HEK293 (cell line): ENCODE measurements around the gene GAS7.

Experiments used
- CTCF ChIA-PET: fragments of 350-600 bp; formaldehyde crosslinking; extraction: SDS; loops from one replicate; lab custom pipeline; 2021; ENCODE audit warnings: antibody characterized with exemption; lab: Yijun Ruan, JAX
- POLR2A ChIA-PET: fragments of 300-600 bp; formaldehyde crosslinking; extraction: SDS; loops from one replicate; lab custom pipeline; 2020; ENCODE audit warnings: antibody characterized with exemption, inconsistent platforms; lab: Yijun Ruan, JAX
- H3K27ac ChIP-seq: fragments of 200-500 bp; sonication (Bioruptor generic); 2 replicates; pipeline ENCODE4 v1.5.1; 2014; ENCODE audit warnings: low read depth, low read length, control low read depth, inconsistent platforms; ENCODE audit errors: extremely low read depth
- H3K36me3 ChIP-seq, 2 experiments: fragments of 200-500 bp in 1 of 2; sonication (Bioruptor generic) in 1 of 2; 1 replicate in 1 of 2; 2 replicates in 1 of 2; pipeline ENCODE4 v1.5.1; 2014 to 2017; ENCODE audit warnings: inconsistent platforms in 2 of 2, low read length in 2 of 2; ENCODE audit not compliant: control insufficient read depth in 2 of 2, insufficient read depth in 1 of 2
- H3K4me1 ChIP-seq: fragments of 200-500 bp; sonication (Bioruptor generic); 2 replicates; pipeline ENCODE4 v1.5.1; 2014; ENCODE audit warnings: mild to moderate bottlenecking, low read length, inconsistent platforms; ENCODE audit not compliant: control insufficient read depth, insufficient read depth
- H3K4me3 ChIP-seq: 2 replicates; pipeline ENCODE4 v1.5.1; 2011; ENCODE audit warnings: low read depth, mild to moderate bottlenecking, control low read depth, low read length, moderate library complexity
- H3K9me3 ChIP-seq: fragments of 200-500 bp; sonication (Bioruptor generic); 2 replicates; pipeline ENCODE4 v1.5.1; 2014; ENCODE audit warnings: low read depth, low read length, inconsistent platforms; ENCODE audit not compliant: control insufficient read depth, insufficient read depth
- FEZF1 ChIP-seq: fragments of 450-650 bp; formaldehyde crosslinking; IDR thresholded peaks from 2 replicates; pipeline ENCODE4 v1.5.1; 2016; ENCODE audit warnings: missing biosample characterization, missing genetic modification characterization
- GLI4 ChIP-seq: fragments of 450-650 bp; formaldehyde crosslinking; IDR thresholded peaks from 2 replicates; pipeline ENCODE4 v1.5.1; 2016; ENCODE audit warnings: missing biosample characterization, missing genetic modification characterization
- KLF10 ChIP-seq: fragments of 450-650 bp; IDR thresholded peaks from 2 replicates; pipeline ENCODE4 v1.5.1; 2018; ENCODE audit warnings: missing biosample characterization, mild to moderate bottlenecking, missing genetic modification characterization
- MYNN ChIP-seq: fragments of 450-650 bp; formaldehyde crosslinking; IDR thresholded peaks from 2 replicates; pipeline ENCODE4 v1.5.1; 2016; ENCODE audit warnings: missing biosample characterization, missing genetic modification characterization, borderline replicate concordance
- OSR2 ChIP-seq: fragments of 450-650 bp; formaldehyde crosslinking; IDR thresholded peaks from 2 replicates; pipeline ENCODE4 v1.5.1; 2016; ENCODE audit warnings: missing biosample characterization, missing genetic modification characterization
- ZBTB17 ChIP-seq: fragments of 450-650 bp; formaldehyde crosslinking; IDR thresholded peaks from 2 replicates; pipeline ENCODE4 v1.5.1; 2016; ENCODE audit warnings: missing biosample characterization, missing genetic modification characterization
- ZBTB48 ChIP-seq: fragments of 450-650 bp; formaldehyde crosslinking; IDR thresholded peaks from 2 replicates; pipeline ENCODE4 v1.5.1; 2016; ENCODE audit warnings: missing biosample characterization, missing genetic modification characterization
- ZFP41 ChIP-seq: fragments of 450-650 bp; formaldehyde crosslinking; IDR thresholded peaks from 2 replicates; pipeline ENCODE4 v1.5.1; 2016; ENCODE audit warnings: missing biosample characterization, missing genetic modification characterization, borderline replicate concordance
- ZNF140 ChIP-seq: fragments of 450-650 bp; formaldehyde crosslinking; IDR thresholded peaks from 2 replicates; pipeline ENCODE4 v1.5.1; 2016; ENCODE audit warnings: missing biosample characterization, missing genetic modification characterization
- ZNF155 ChIP-seq: fragments of 450-650 bp; formaldehyde crosslinking; IDR thresholded peaks from 2 replicates; pipeline ENCODE4 v1.5.1; 2016; ENCODE audit warnings: missing biosample characterization, missing genetic modification characterization
- ZNF169 ChIP-seq: fragments of 450-650 bp; formaldehyde crosslinking; IDR thresholded peaks from 2 replicates; pipeline ENCODE4 v1.5.1; 2016; ENCODE audit warnings: missing biosample characterization, missing genetic modification characterization
- ZNF184 ChIP-seq: fragments of 450-650 bp; IDR thresholded peaks from 2 replicates; pipeline ENCODE4 v1.5.1; 2018; ENCODE audit warnings: missing biosample characterization, mild to moderate bottlenecking, missing genetic modification characterization
- ZNF23 ChIP-seq: fragments of 450-650 bp; formaldehyde crosslinking; IDR thresholded peaks from 2 replicates; pipeline ENCODE4 v1.5.1; 2016; ENCODE audit warnings: missing biosample characterization, missing genetic modification characterization, borderline replicate concordance
- ZNF302 ChIP-seq: fragments of 450-650 bp; formaldehyde crosslinking; IDR thresholded peaks from 2 replicates; pipeline ENCODE4 v1.5.1; 2016; ENCODE audit warnings: missing biosample characterization, missing genetic modification characterization, low read depth
- ZNF324 ChIP-seq: fragments of 450-650 bp; formaldehyde crosslinking; IDR thresholded peaks from 2 replicates; pipeline ENCODE4 v1.5.1; 2016; ENCODE audit warnings: missing biosample characterization, missing genetic modification characterization
- ZNF366 ChIP-seq: fragments of 450-650 bp; formaldehyde crosslinking; conservative IDR thresholded peaks from 2 replicates; pipeline ENCODE4 v1.5.1; 2016; ENCODE audit warnings: missing biosample characterization, missing genetic modification characterization
- ZNF37A ChIP-seq: fragments of 450-650 bp; IDR thresholded peaks from 2 replicates; pipeline ENCODE4 v1.5.1; 2018; ENCODE audit warnings: missing biosample characterization, missing genetic modification characterization
- ZNF549 ChIP-seq: fragments of 450-650 bp; IDR thresholded peaks from 2 replicates; pipeline ENCODE4 v1.5.1; 2018; ENCODE audit warnings: missing biosample characterization, missing genetic modification characterization, mild to moderate bottlenecking, inconsistent platforms, moderate library complexity
- ZNF585B ChIP-seq: fragments of 450-650 bp; formaldehyde crosslinking; IDR thresholded peaks from 2 replicates; pipeline ENCODE4 v1.5.1; 2016; ENCODE audit warnings: missing biosample characterization, missing genetic modification characterization
- ZNF596 ChIP-seq: fragments of 450-650 bp; IDR thresholded peaks from 2 replicates; pipeline ENCODE4 v1.5.0; 2018; ENCODE audit warnings: missing biosample characterization, mild to moderate bottlenecking, missing genetic modification characterization, moderate library complexity
- ZNF610 ChIP-seq: fragments of 450-650 bp; formaldehyde crosslinking; IDR thresholded peaks from 2 replicates; pipeline ENCODE4 v1.5.1; 2016; ENCODE audit warnings: missing biosample characterization, missing genetic modification characterization, borderline replicate concordance
- ZNF654 ChIP-seq: fragments of 450-650 bp; formaldehyde crosslinking; IDR thresholded peaks from 2 replicates; pipeline ENCODE4 v1.5.1; 2016; ENCODE audit warnings: low read depth, missing biosample characterization, missing genetic modification characterization
- ZNF768 ChIP-seq: fragments of 450-650 bp; formaldehyde crosslinking; IDR thresholded peaks from 2 replicates; pipeline ENCODE4 v1.5.1; 2018; ENCODE audit warnings: missing biosample characterization, mild to moderate bottlenecking, missing genetic modification characterization
- ZNF776 ChIP-seq: fragments of 450-650 bp; formaldehyde crosslinking; IDR thresholded peaks from 2 replicates; pipeline ENCODE4 v1.5.0; 2017; ENCODE audit warnings: missing biosample characterization, missing genetic modification characterization, borderline replicate concordance
- TF ChIP-seq, protein P1 (sequence below): fragments of 450-650 bp; formaldehyde crosslinking; IDR thresholded peaks from 2 replicates; pipeline ENCODE4 v1.5.1; 2016; ENCODE audit warnings: missing biosample characterization, missing genetic modification characterization
- TF ChIP-seq, protein P2 (sequence below): fragments of 450-650 bp; formaldehyde crosslinking; IDR thresholded peaks from 2 replicates; pipeline ENCODE4 v1.5.1; 2016; ENCODE audit warnings: missing biosample characterization, missing genetic modification characterization
- TF ChIP-seq, protein P3 (sequence below): fragments of 450-650 bp; formaldehyde crosslinking; IDR thresholded peaks from 2 replicates; pipeline ENCODE4 v1.5.1; 2017; ENCODE audit warnings: missing biosample characterization, missing genetic modification characterization
- TF ChIP-seq, protein P4 (sequence below): fragments of 450-650 bp; formaldehyde crosslinking; IDR thresholded peaks from 2 replicates; pipeline ENCODE4 v1.5.1; 2016; ENCODE audit warnings: missing biosample characterization, missing genetic modification characterization
- TF ChIP-seq, protein P5 (sequence below): fragments of 450-650 bp; formaldehyde crosslinking; IDR thresholded peaks from 2 replicates; pipeline ENCODE4 v1.5.1; 2016; ENCODE audit warnings: missing biosample characterization, missing genetic modification characterization

The GAS7 gene

DNA sequence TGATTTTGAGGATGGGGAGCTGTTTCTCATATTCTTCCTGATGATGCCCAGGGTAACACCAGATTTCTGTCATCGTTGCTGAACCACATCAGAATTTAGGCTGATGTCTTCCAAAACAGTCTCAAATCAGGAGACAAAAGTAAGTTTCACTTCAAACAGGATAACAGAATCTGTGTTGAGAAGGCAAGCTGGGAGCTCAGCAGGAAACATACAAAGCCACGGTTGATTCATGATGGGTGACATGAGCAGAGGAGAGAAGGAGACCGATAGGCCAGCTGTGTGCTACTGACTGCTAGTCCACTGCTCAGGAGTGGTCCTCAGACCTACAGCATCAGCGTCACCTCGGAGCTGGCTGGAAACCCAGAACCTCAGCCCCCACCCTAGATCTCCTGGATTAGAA lies 230.4 kb downstream of the GAS7 start:
- Histone ChIP-seq H3K4me3 (no peak overlapping the region), H3K9me3 (no peaks in the 10 kb centered on the region), H3K4me1 (peaks cover 14% of the 10 kb centered on the region), H3K27ac (no peak overlapping the region), H3K36me3 (no peaks in the 10 kb centered on the region)
- ChIA-PET CTCF (interaction anchor here (0.7 to 10.9 kb wide), 10 partner anchors 9 to 650 kb away, joined by 3 to 135 read pairs (median 7); no protein-coding TSS in a partner anchor), POLR2A (no interaction called here)
- no peak for TF ChIP-seq ZNF155
- no peak for TF ChIP-seq ZNF302
- TF ChIP-seq ZNF776, result no peak
- TF ChIP-seq, protein P1, sequence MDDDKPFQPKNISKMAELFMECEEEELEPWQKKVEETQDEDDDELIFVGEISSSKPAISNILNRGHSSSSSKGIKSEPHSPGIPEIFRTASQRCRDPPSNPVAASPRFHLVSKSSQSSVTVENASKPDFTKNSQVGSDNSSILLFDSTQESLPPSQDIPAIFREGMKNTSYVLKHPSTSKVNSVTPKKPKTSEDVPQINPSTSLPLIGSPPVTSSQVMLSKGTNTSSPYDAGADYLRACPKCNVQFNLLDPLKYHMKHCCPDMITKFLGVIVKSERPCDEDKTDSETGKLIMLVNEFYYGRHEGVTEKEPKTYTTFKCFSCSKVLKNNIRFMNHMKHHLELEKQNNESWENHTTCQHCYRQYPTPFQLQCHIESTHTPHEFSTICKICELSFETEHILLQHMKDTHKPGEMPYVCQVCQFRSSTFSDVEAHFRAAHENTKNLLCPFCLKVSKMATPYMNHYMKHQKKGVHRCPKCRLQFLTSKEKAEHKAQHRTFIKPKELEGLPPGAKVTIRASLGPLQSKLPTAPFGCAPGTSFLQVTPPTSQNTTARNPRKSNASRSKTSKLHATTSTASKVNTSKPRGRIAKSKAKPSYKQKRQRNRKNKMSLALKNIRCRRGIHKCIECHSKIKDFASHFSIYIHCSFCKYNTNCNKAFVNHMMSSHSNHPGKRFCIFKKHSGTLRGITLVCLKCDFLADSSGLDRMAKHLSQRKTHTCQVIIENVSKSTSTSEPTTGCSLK (tag by site-specific recombination), result no peak
- TF ChIP-seq ZNF585B (tag by site-specific recombination), result no peak
- no peak for TF ChIP-seq ZNF169 (tag by site-specific recombination)
- no peak for TF ChIP-seq ZNF324 (tag by site-specific recombination)
- TF ChIP-seq ZNF610 (tag by site-specific recombination), result no peak
- TF ChIP-seq GLI4 (tag by site-specific recombination), result no peak
- no peak for TF ChIP-seq ZNF366
- no peak for TF ChIP-seq ZFP41
- no peak for TF ChIP-seq ZNF23 (tag by site-specific recombination)
- no peak for TF ChIP-seq ZNF140 (tag by site-specific recombination)
- TF ChIP-seq ZNF184, result no peak
- TF ChIP-seq OSR2, result no peak
- no peak for TF ChIP-seq KLF10 (tag by site-specific recombination)
- no peak for TF ChIP-seq ZNF768
- no peak for TF ChIP-seq ZNF37A (tag by site-specific recombination)

DNA sequence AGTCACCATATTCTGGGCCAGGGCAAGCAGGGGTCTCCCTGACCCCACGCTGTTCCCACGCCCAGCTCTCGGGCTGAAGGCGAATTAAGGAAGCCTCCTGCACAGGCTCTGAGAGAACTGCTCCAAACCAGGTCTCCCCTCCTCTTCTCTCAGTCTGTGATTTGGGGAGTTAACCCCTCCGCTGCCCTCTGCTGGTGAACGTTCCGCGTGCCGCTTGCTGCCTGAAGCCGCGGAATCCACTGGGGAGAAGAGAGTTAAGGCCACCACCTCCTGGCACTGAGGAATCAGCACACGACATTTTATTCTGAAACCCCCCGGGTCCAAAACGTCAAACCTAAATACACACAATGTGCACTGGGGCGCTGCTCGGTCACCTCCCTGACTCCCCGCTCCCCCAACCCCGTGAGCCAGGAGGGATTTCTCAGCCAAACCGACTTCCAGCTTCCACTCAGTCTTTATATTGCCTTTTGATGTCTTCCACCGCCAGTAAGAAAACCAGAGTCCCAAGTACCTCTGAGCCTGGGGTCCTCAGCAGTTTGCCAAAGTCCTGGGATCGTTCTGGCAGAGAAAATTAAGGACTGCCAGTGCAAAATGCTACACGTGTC lies 238.9 kb downstream of the GAS7 start:
- ChIA-PET CTCF (interaction anchor here (0.6 to 9.6 kb wide), 20 partner anchors 8 to 1418 kb away, joined by 3 to 93 read pairs (median 3); partner anchors contain the start of gene GAS7), POLR2A (no interaction called here)
- Histone ChIP-seq H3K36me3 (no peaks in the 10 kb centered on the region), H3K4me3 (no peak overlapping the region), H3K4me1 (no peaks in the 10 kb centered on the region), H3K9me3 (no peaks in the 10 kb centered on the region), H3K27ac (no peak overlapping the region)
- TF ChIP-seq ZNF776 (no peak), ZNF596 (no peak), ZNF549 (tag by site-specific recombination) (no peak), MYNN (tag by site-specific recombination) (no peak), FEZF1 (tag by site-specific recombination) (no peak), ZNF654 (tag by site-specific recombination) (peak; percentile 9; the same call in 1 of the 2 replicates), ZBTB48 (tag by site-specific recombination) (no peak), ZBTB17 (tag by site-specific recombination) (0 out of 2 replicates have a peak, but pooled peaks have one; percentile 27)
- TF ChIP-seq, protein P2, sequence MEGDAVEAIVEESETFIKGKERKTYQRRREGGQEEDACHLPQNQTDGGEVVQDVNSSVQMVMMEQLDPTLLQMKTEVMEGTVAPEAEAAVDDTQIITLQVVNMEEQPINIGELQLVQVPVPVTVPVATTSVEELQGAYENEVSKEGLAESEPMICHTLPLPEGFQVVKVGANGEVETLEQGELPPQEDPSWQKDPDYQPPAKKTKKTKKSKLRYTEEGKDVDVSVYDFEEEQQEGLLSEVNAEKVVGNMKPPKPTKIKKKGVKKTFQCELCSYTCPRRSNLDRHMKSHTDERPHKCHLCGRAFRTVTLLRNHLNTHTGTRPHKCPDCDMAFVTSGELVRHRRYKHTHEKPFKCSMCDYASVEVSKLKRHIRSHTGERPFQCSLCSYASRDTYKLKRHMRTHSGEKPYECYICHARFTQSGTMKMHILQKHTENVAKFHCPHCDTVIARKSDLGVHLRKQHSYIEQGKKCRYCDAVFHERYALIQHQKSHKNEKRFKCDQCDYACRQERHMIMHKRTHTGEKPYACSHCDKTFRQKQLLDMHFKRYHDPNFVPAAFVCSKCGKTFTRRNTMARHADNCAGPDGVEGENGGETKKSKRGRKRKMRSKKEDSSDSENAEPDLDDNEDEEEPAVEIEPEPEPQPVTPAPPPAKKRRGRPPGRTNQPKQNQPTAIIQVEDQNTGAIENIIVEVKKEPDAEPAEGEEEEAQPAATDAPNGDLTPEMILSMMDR (tag by site-specific recombination), result peak; percentile 77
- TF ChIP-seq, protein P3, sequence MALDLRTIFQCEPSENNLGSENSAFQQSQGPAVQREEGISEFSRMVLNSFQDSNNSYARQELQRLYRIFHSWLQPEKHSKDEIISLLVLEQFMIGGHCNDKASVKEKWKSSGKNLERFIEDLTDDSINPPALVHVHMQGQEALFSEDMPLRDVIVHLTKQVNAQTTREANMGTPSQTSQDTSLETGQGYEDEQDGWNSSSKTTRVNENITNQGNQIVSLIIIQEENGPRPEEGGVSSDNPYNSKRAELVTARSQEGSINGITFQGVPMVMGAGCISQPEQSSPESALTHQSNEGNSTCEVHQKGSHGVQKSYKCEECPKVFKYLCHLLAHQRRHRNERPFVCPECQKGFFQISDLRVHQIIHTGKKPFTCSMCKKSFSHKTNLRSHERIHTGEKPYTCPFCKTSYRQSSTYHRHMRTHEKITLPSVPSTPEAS (tag by site-specific recombination), result no peak
- TF ChIP-seq, protein P4, sequence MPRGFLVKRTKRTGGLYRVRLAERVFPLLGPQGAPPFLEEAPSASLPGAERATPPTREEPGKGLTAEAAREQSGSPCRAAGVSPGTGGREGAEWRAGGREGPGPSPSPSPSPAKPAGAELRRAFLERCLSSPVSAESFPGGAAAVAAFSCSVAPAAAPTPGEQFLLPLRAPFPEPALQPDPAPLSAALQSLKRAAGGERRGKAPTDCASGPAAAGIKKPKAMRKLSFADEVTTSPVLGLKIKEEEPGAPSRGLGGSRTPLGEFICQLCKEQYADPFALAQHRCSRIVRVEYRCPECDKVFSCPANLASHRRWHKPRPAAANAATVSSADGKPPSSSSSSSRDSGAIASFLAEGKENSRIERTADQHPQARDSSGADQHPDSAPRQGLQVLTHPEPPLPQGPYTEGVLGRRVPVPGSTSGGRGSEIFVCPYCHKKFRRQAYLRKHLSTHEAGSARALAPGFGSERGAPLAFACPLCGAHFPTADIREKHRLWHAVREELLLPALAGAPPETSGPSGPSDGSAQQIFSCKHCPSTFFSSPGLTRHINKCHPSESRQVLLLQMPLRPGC (tag by site-specific recombination), result no peak
- TF ChIP-seq, protein P5, sequence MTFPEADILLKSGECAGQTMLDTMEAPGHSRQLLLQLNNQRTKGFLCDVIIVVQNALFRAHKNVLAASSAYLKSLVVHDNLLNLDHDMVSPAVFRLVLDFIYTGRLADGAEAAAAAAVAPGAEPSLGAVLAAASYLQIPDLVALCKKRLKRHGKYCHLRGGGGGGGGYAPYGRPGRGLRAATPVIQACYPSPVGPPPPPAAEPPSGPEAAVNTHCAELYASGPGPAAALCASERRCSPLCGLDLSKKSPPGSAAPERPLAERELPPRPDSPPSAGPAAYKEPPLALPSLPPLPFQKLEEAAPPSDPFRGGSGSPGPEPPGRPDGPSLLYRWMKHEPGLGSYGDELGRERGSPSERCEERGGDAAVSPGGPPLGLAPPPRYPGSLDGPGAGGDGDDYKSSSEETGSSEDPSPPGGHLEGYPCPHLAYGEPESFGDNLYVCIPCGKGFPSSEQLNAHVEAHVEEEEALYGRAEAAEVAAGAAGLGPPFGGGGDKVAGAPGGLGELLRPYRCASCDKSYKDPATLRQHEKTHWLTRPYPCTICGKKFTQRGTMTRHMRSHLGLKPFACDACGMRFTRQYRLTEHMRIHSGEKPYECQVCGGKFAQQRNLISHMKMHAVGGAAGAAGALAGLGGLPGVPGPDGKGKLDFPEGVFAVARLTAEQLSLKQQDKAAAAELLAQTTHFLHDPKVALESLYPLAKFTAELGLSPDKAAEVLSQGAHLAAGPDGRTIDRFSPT (tag by site-specific recombination), result no peak
